Glomerular endothelial cell (primary cell): Measurements from ENCODE around the gene USF2. TPM values are rescaled to one million over a fixed set of nuclear protein-coding genes. Genes with fewer than 3 reads are reported as not detected.
"Not testable (repeated sequence)": the region's sequence is repeated elsewhere in the genome, so short reads cannot be mapped to it uniquely, and the experiment has no call there.

ENCODE experiments used
- DNase-seq: peaks from one replicate; pipeline ENCODE4 v3.0.0-alpha.2; 2011; ENCODE audit warnings: low read depth, low spot score; ENCODE audit errors: extremely low read depth
- total RNA-seq: library from RNA; depleted of rRNA; stranded (reverse); fragments of >200 nt; gene quantifications from 2 replicates; pipeline ENCODE4 v1.2.3, GENCODE V29; 2015

Gene USF2
- total RNA-seq, 1 donor from 2014 or later = 80.6 TPM

- no peak for DNase-seq
Observed at GRCh38 chr19:35284153-35285094, 15.7 kb downstream of the USF2 start.

GRCh38 chr19:35285095-35285449 is 16.3 kb downstream of the USF2 start:
- DNase-seq = no peak

- DNase-seq = not testable (repeated sequence)
Observed at GRCh38 chr19:35285465-35285864, 16.7 kb downstream of the USF2 start.

GRCh38 chr19:35286101-35286500 is 17.3 kb downstream of the USF2 start:
- not testable (repeated sequence) for DNase-seq

GRCh38 chr19:35287713-35288112 is 19.0 kb downstream of the USF2 start:
- DNase-seq = no peak

- DNase-seq = no peak
Observed at GRCh38 chr19:35288331-35288730, 19.6 kb downstream of the USF2 start.

GRCh38 chr19:35288906-35289305 is 20.1 kb downstream of the USF2 start:
- DNase-seq = no peak

- no peak for DNase-seq
Observed at GRCh38 chr19:35290381-35291127, 21.8 kb downstream of the USF2 start.

- DNase-seq = no peak
Observed at GRCh38 chr19:35291259-35291658, 22.5 kb downstream of the USF2 start.

- no peak for DNase-seq
Observed at GRCh38 chr19:35291916-35292315, 23.2 kb downstream of the USF2 start, which contains the start of gene MAG. Gene MAG, plus strand, starts transcription at chr19:35292161. Its CDS starts 3,248 bp downstream, at chr19:35295409.

- no peak for DNase-seq
Observed at GRCh38 chr19:35292421-35293362, 23.9 kb downstream of the USF2 start.

- DNase-seq = no peak
Observed at GRCh38 chr19:35293363-35293739, 24.6 kb downstream of the USF2 start.

- no peak for DNase-seq
Observed at GRCh38 chr19:35293808-35294207, 25.0 kb downstream of the USF2 start.

- DNase-seq = no peak
Observed at GRCh38 chr19:35294328-35294727, 25.6 kb downstream of the USF2 start.

- no peak for DNase-seq
Observed at GRCh38 chr19:35294859-35295791, 26.4 kb downstream of the USF2 start.

- DNase-seq = no peak
Observed at GRCh38 chr19:35295792-35296462, 27.2 kb downstream of the USF2 start.

- DNase-seq = no peak
Observed at GRCh38 chr19:35296644-35297514, 28.1 kb downstream of the USF2 start.

GRCh38 chr19:35297515-35297848 is 28.7 kb downstream of the USF2 start:
- no peak for DNase-seq
